ENCODE results near the gene MRTFA. TPM values are rescaled to one million over a fixed set of nuclear protein-coding genes. Genes with fewer than 3 reads are reported as not detected.

MRTFA gene
- polyA plus RNA-seq, 3 donors, result 15.3 to 19.7 (median 15.8) TPM

- 92 to 98% (median 95%) methylated on average over 5 of the region's 5 CpGs for WGBS, 3 donors
- no peak overlapping the region for H3K27ac ChIP-seq (ENCODE audit: low read depth, low read length)
These were observed 167.3 kb downstream of the MRTFA start for GRCh38 chr22:40469181-40469580.

GRCh38 chr22:40468616-40469015 lies 167.9 kb downstream of the MRTFA start:
- H3K27ac ChIP-seq (ENCODE audit: low read depth, low read length), result no peak overlapping the region

DNA sequence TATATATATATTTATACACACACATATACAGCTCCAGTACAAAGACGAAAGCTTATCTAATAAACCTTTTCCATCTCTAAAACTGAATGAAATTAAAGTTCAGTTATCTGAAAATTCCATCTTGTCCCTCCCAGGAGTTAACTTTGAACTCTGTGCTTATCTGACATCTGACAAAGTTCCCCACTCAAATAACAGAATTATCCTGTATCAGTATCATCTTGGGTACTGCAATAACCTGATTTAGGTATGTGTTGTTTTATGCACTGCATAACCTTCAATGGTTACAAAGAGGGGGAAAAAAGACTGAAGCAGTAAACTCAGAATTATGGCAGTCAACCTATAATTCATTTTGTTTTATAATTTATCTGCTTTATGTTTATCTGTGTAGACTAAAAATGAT lies 169.5 kb downstream of the MRTFA start:
- H3K27ac ChIP-seq (ENCODE audit: low read depth, low read length), result no peak overlapping the region

DNA sequence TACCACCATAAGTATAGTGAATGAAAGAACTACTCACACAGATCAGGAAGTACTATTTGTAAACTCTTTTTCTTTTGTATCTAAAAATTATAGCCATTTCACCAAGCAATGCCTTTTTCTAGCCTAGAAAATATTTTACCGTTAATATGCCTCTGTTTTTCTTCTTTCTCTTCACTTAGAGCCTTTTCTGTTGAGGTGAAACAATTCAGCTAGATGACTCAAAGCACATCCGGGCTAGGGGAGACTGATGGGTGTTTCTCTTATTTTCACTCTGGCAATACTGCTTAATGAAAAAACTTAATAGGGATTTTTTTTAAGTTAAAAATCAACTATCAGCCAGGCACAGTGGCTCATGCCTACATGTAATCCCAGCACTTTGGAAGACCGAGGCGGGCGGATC lies 172.8 kb downstream of the MRTFA start:
- H3K27ac ChIP-seq (ENCODE audit: low read depth, low read length), result no peak overlapping the region
- WGBS, 3 donors, result 70 to 91% (median 72%) methylated on average over 5 of the region's 5 CpGs

More for the DNA sequence above, 169.5 kb downstream of the MRTFA start:
- 92 to 97% (median 95%) methylated on average over 1 of the region's 1 CpG for WGBS, 3 donors

GRCh38 chr22:40463017-40463631 lies 173.4 kb downstream of the MRTFA start:
- 51 to 84% (median 56%) methylated on average over 13 of the region's 13 CpGs for WGBS, 3 donors
- no peak overlapping the region for H3K27ac ChIP-seq (ENCODE audit: low read depth, low read length)

GRCh38 chr22:40462195-40462984 lies 174.1 kb downstream of the MRTFA start:
- no peak overlapping the region for H3K27ac ChIP-seq (ENCODE audit: low read depth, low read length)
- WGBS, 3 donors, result 49 to 78% (median 56%) methylated on average over 7 of the region's 7 CpGs

- no peak overlapping the region for H3K27ac ChIP-seq (ENCODE audit: low read depth, low read length)
These were observed 182.8 kb downstream of the MRTFA start for GRCh38 chr22:40453671-40454070.

DNA sequence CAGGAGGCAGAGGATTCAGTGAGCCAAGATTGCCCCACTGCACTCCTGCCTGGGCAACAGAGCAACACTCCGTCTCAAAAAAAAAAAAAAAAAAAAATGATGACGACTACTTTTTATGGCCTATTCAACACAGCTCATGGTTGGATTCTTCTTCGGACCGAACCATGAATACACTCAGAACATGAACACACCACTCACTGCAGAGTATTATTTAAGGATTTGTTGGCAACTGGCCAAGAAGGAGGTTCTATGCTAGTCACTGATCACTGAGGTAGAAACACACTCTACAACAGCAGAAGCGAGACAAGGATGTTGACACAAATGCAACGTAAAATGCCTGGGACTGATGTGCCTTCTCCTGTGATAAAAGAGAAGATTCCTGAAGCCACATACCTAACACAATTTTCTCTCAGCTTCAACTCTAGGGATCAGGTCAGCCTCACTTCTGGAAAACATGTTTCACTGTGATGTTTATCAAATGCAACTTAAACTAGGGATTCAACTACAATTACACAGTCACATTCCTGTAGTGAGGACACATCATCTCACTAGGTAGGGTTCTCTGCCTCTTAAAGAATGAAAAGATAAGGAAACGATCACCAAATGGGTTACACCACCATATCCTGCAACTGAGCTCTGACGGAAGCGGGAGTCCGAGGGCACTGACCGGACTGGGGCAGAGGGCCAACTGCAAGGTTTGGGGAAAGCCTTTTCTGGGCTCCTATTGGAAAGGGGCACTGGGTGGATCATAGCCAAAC lies 183.6 kb downstream of the MRTFA start:
- H3K27ac ChIP-seq (ENCODE audit: low read depth, low read length), result no peak overlapping the region
- WGBS, 3 donors, result 65 to 90% (median 66%) methylated on average over 11 of the region's 11 CpGs

DNA sequence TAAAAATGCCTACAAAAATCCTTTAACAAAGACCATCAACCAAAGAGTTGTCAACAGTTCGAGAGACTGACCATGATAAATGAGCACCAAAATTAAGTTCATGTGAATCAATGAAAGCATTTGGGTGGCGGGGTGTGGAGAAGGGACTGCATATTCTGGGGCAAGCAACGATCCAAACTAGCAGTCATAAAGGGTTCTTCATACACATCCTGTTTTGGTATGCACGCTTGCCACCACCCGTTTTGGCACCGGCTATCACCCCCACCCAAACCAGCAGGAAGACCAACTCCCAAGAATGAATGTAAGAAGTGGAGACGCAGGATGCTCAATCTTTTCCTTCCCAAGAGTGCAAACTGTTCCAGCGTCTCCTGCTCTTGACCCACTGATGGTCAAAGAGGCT lies 185.3 kb downstream of the MRTFA start:
- 30 to 76% (median 56%) methylated on average over 8 of the region's 8 CpGs for WGBS, 3 donors
- no peak overlapping the region for H3K27ac ChIP-seq (ENCODE audit: low read depth, low read length)

DNA sequence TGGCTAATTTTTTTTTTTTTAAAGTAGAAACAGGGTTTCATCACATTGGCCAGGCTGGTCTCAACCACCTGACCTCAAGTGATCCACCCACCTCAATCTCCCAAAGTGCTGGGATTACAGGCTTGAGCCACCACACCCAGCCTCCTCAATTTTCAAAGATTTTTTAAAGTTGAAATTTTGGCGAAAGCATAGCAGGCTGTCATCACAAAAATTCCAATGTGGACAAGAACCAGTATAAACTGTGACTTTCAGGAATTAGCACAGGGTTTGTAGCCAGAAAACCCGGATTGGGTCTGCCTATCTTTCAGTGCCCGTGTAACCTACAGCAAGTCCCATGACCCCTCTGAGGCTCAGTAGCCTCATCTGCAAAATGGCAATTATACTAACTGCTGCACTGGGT lies 185.9 kb downstream of the MRTFA start:
- H3K27ac ChIP-seq (ENCODE audit: low read depth, low read length), result no peak overlapping the region
- WGBS, 3 donors, result 68 to 88% (median 72%) methylated on average over 3 of the region's 3 CpGs

DNA sequence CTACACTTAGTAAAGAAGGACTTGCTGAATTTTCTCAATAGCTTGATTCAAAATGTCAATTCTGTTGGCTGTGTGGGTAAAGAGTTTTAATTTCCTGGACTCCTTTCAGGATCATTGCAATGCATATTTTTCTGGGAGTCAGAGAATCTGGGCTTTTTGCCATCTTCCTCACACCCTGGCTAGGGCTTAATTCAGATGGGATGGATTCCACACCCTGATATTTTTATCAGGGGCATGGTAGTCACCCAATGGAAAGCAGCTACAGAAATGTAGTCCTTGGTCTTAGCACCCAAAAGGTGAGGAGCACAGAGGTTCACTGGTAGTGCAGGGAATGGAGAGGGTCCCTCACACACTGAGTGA lies 186.9 kb downstream of the MRTFA start:
- no peak overlapping the region for H3K27ac ChIP-seq (ENCODE audit: low read depth, low read length)

DNA sequence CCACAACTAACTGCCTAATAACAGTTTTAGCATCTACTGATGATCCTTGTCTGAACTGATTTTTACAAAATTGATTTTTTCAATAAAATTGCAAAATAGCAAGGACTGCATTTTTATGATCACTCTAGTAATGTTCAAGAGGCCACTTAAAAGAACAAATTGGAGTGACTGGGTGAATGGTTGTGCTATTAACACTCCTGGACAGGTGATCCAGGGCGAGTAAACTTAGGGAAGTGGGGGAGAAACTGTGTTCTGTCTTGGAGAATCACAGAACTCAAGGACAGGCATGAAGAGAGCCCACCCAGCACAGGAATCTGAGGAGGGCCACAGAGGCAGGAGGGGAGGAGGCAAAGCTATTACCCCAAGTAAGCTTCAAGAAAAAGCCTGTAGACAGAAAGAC lies 190.3 kb downstream of the MRTFA start:
- WGBS, 3 donors, result 93 to 97% (median 94%) methylated on average over 1 of the region's 1 CpG
- no peak overlapping the region for H3K27ac ChIP-seq (ENCODE audit: low read depth, low read length)

DNA sequence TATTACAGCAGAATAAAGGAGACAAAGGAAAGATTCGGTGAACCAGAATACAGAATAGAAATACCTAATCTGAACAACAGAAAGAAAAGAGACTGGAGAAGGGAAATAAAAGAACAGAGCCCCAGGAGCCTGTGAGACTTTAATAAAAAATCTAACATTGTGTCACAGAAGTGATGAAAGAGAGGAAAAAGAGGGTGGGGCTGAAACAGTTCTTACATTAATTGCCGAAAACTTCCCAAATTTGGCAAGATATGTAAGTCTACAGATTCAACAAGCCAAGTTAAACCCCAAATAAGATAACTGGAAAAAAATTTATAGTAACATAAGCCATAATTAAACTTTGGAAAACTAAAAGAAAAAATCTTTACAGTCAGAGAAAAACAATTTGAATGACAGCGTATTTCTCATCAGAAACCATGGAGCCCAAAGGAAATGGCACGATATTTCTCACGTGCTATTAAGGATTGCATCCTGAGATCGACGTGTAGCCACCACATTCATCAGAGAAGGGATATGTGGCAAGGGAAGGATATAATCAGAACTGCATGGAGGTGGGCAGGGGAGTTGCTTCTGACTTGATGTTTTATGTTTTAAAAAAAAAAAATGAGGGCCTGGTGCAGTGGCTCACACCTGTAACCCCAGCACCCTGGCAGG lies 192.2 kb downstream of the MRTFA start:
- H3K27ac ChIP-seq (ENCODE audit: low read depth, low read length), result no peak overlapping the region

GRCh38 chr22:40443732-40444131 lies 192.8 kb downstream of the MRTFA start:
- no peak overlapping the region for H3K27ac ChIP-seq (ENCODE audit: low read depth, low read length)
- 57 to 89% (median 61%) methylated on average over 4 of the region's 4 CpGs for WGBS, 3 donors

More for the DNA sequence above, 192.2 kb downstream of the MRTFA start:
- WGBS, 3 donors, result 58 to 91% (median 72%) methylated on average over 7 of the region's 7 CpGs

- H3K27ac ChIP-seq (ENCODE audit: low read depth, low read length), result no peak overlapping the region
These were observed 194.6 kb downstream of the MRTFA start for GRCh38 chr22:40441761-40442390.

GRCh38 chr22:40436505-40437431 lies 199.8 kb downstream of the MRTFA start:
- WGBS, 3 donors, result 15 to 23% (median 16%) methylated on average over 12 of the region's 12 CpGs

More at GRCh38 chr22:40441761-40442390, 194.6 kb downstream of the MRTFA start:
- WGBS, 3 donors, result 69 to 95% (median 76%) methylated on average over 5 of the region's 5 CpGs

DNA sequence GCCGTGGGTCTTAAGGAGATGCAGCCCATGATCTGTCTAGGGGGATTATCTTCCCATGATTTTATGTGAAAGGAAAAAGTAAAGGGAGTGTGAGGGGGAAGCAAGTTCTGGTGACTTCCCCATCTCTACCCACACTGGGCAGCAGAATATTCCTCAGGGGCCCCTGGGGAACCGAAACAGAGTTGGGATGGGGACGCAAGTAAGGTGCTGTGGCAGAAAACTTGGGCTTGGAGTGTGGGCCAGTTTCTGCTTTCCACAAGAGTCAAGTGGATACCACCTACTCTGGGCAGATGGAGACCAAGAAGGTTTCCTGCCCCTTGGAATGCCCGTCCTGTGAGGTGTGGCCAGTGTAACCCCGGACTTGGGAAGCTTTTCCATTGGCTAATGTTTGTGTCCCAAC lies 201.8 kb downstream of the MRTFA start:
- no peak overlapping the region for H3K27ac ChIP-seq (ENCODE audit: low read depth, low read length)
- whole genome bisulfite sequencing, 3 donors, result 74 to 91% (median 79%) methylated on average over 5 of the region's 5 CpGs

More at GRCh38 chr22:40436505-40437431, 199.8 kb downstream of the MRTFA start:
- no peak overlapping the region for H3K27ac ChIP-seq (ENCODE audit: low read depth, low read length)

DNA sequence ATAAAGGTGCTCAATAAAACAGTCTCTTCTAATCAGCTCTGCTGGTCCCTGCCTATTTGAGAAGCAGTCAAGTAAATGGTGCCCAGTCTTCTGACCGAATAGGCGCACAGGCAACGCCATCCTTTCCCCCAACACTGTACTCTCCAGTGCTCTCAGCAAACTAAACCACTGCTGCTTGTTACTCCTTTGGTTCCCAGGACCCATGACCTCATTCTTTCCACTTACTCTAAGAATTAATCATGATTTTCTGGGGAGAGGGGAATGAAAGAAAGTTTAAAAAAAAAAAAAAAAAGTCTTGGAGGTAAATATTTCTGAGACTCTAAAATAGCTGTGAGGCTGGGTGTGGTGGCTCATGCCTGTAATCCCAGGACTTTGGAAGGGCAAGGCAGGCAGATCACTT lies 202.4 kb downstream of the MRTFA start:
- H3K27ac ChIP-seq (ENCODE audit: low read depth, low read length), result no peak overlapping the region
- WGBS, 3 donors, result 88 to 95% (median 92%) methylated on average over 3 of the region's 3 CpGs
